Measurements from ENCODE around the gene ARHGAP42. TPM values are rescaled to one million over a fixed set of nuclear protein-coding genes. Genes with fewer than 3 reads are reported as not detected.
A peak's percentile ranks its signal among the peaks of the same experiment; 100 is the strongest.

The ARHGAP42 gene
- total and polyA plus RNA-seq, 2 of the 4 experiments (the other 2 are of a cell fraction), result 2.9 to 7.3 TPM

GRCh38 chr11:100941033-100941432 is 253.9 kb downstream of the ARHGAP42 start:
- Histone ChIP-seq H2BK5ac (ENCODE audit: low read depth, low read length, poor library complexity, severe bottlenecking) (no peak overlapping the region), H3K4me1 (ENCODE audit: control insufficient read depth, insufficient read depth, low read length) (0 out of 2 replicates have a peak, but pooled peaks cover 2% of the 10 kb centered on the region), H3K14ac (replicated peaks; ENCODE audit: low read depth, low read length) (no peak overlapping the region), H3K9me3 (ENCODE audit: control insufficient read depth, insufficient read depth, low read length) (no peaks in the 10 kb centered on the region), H3K23ac (ENCODE audit: low read depth, low read length) (peak overlapping the region; percentile 19; the same call in 1 of the 2 replicates), H3K18ac (ENCODE audit: low read depth, low read length) (no peak overlapping the region), H3K9ac (ENCODE audit: low read depth, low read length) (no peak overlapping the region), H3K27ac (ENCODE audit: insufficient read depth, low read length) (no peak overlapping the region), H3K4me2 (ENCODE audit: low read depth, low read length) (no peak overlapping the region), H3K27me3 (ENCODE audit: control insufficient read depth, insufficient read depth, low read length) (no peaks in the 10 kb centered on the region), H3K4ac (ENCODE audit: low read depth, low read length) (no peak overlapping the region), H2AFZ (replicated peaks; ENCODE audit: low read length, poor library complexity) (no peak overlapping the region), H2BK20ac (ENCODE audit: low read depth, low read length) (no peak overlapping the region), H2AK5ac (ENCODE audit: low read depth, low read length) (no peak overlapping the region), H2BK15ac (ENCODE audit: low read depth, low read length) (no peak overlapping the region; the same call in 2 of the 3 replicates), H3K36me3 (ENCODE audit: control insufficient read depth, insufficient read depth, low read length) (no peaks in the 10 kb centered on the region; the same call in 1 of the 2 replicates), H2BK120ac (ENCODE audit: low read depth, low read length) (no peak overlapping the region), H4K20me1 (ENCODE audit: insufficient read depth, low read length) (no peaks in the 10 kb centered on the region), H4K91ac (ENCODE audit: insufficient read depth, low read depth, low read length) (no peak overlapping the region), H3K4me3 (ENCODE audit: insufficient read depth, low read depth, low read length) (no peak overlapping the region), H3K79me1 (ENCODE audit: low read depth in 1 of 2, low read length in 2 of 2) (no peaks in the 10 kb centered on the region), H4K8ac (ENCODE audit: low read depth in 2 of 2, low read length in 2 of 2) (no peak overlapping the region), H3K56ac (ENCODE audit: extremely low read depth, insufficient read depth, low read length) (no peak overlapping the region), H2AK9ac (replicated peaks; ENCODE audit: low read depth, low read length, poor library complexity) (no peak overlapping the region), H4K5ac (ENCODE audit: low read depth, low read length) (no peak overlapping the region), H3K9me1 (ENCODE audit: insufficient read depth, low read length) (no peaks in the 10 kb centered on the region)
- in situ Hi-C loops (cut with MboI; ENCODE audit: low sequenced_read_pairs), result loop anchor here (25.0 kb wide), 1 partner anchor 1429 kb away; no protein-coding TSS in a partner anchor
- intact Hi-C loops (cut with micrococcal nuclease), result no loop called here
- ChIA-PET CTCF (no interaction called here), POLR2A (ENCODE audit: unreplicated experiment) (no interaction called here)
- dilution Hi-C loops (cut with HindIII; ENCODE audit: low sequenced_read_pairs, unreplicated experiment), result no loop called here
- BruUV-seq (replicated peaks), result no TSS peak
- ATAC-seq (ENCODE audit: low read depth), result no peak
- DNase-seq, result no peak
- TF ChIP-seq NFE2L2 (IDR thresholded peaks at IDR 0.05; ENCODE audit: low read depth, low read length) (no peak), SMC3 (IDR thresholded peaks at IDR 0.05; ENCODE audit: low read depth, low read length) (no peak), BHLHE40 (IDR thresholded peaks at IDR 0.05; ENCODE audit: low read depth, low read length) (no peak), CTCF (conservative IDR thresholded peaks at IDR 0.05; ENCODE audit: low read depth, low read length) (no peak), RFX5 (IDR thresholded peaks at IDR 0.05; ENCODE audit: low read depth, low read length) (no peak), MXI1 (IDR thresholded peaks at IDR 0.05; ENCODE audit: borderline replicate concordance, low read depth, low read length) (no peak), CHD1 (IDR thresholded peaks at IDR 0.05; ENCODE audit: low read depth, low read length) (no peak), RAD21 (IDR thresholded peaks at IDR 0.05; ENCODE audit: low read length) (no peak), FOS (IDR thresholded peaks at IDR 0.05; ENCODE audit: low read depth, low read length) (no peak), MAFK (IDR thresholded peaks at IDR 0.05; ENCODE audit: low read depth, low read length) (no peak), RCOR1 (IDR thresholded peaks at IDR 0.05; ENCODE audit: insufficient replicate concordance, low read length) (no peak), CEBPB (IDR thresholded peaks at IDR 0.05; ENCODE audit: low read depth, low read length) (no peak), POLR2A (IDR thresholded peaks at IDR 0.05; ENCODE audit: low read depth, low read length) (no peak), MAZ (IDR thresholded peaks at IDR 0.05; ENCODE audit: borderline replicate concordance, low read depth, low read length) (no peak)
- TF ChIP-seq, protein P1, sequence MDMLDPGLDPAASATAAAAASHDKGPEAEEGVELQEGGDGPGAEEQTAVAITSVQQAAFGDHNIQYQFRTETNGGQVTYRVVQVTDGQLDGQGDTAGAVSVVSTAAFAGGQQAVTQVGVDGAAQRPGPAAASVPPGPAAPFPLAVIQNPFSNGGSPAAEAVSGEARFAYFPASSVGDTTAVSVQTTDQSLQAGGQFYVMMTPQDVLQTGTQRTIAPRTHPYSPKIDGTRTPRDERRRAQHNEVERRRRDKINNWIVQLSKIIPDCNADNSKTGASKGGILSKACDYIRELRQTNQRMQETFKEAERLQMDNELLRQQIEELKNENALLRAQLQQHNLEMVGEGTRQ (IDR thresholded peaks at IDR 0.05; ENCODE audit: low read depth, low read length), result no peak
- TF ChIP-seq, protein P2, sequence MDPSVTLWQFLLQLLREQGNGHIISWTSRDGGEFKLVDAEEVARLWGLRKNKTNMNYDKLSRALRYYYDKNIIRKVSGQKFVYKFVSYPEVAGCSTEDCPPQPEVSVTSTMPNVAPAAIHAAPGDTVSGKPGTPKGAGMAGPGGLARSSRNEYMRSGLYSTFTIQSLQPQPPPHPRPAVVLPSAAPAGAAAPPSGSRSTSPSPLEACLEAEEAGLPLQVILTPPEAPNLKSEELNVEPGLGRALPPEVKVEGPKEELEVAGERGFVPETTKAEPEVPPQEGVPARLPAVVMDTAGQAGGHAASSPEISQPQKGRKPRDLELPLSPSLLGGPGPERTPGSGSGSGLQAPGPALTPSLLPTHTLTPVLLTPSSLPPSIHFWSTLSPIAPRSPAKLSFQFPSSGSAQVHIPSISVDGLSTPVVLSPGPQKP (IDR thresholded peaks at IDR 0.05; ENCODE audit: borderline replicate concordance, low read depth, low read length), result no peak
- WGBS, 2 experiments (ENCODE audit: extremely low coverage in 2 of 2, insufficient read length in 1 of 2), result 100% methylated on average over 1 of the region's 2 CpGs; no CpG with 5 or more reads in 1 of the 2 experiments

Data from IMR-90 (cell line).